NAMALWA (cell line): ENCODE measurements around the gene SLC5A6.

Experiments used
- DNase-seq: peaks from one replicate; pipeline ENCODE4 v3.0.0-alpha.2; 2015; ENCODE audit warnings: low spot score

Gene SLC5A6

GRCh38 chr2:27171351-27171848 is 40.7 kb downstream of the SLC5A6 start:
- DNase-seq: no peak

- DNase-seq: peak; percentile 21
Observed at GRCh38 chr2:27170581-27171337, 41.3 kb downstream of the SLC5A6 start.

DNA sequence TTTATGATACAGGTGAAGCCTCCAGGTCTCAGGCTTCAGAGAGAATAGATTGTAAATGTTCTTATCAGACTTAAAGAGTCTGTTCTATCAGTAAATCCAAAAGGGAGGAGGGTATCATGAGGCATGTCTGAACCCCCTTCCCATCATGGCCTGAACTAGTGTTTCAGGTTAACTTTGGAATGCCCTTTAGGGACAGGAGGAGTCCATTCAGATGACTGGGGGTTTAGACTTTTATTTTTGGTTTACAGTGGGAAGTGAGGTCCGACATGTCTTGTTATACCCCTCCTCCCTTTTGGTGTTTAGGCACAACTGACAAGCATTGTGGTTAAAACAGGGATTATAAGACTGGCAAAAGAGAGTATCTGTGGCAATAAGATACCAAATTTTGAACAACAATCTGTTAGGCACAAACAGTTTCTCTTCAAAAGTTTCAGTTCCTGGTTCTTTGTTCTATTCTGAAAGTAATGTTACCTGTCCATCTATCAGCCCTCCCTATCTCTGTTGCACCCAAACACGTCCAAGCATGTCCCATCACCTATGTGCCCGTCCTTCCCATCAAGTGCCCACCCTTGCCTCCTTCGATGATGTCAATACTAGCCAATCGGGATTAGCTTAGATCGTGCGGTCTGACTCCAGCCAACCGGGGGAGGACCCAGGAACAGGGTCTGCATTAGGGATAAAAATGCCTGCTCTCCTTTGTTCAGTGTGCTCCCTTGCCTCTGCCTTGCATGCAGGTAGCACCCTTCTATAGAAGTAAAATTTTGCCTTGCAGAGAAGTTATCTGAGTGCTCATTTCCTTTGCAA is 46.9 kb downstream of the SLC5A6 start:
- DNase-seq: no peak

DNA sequence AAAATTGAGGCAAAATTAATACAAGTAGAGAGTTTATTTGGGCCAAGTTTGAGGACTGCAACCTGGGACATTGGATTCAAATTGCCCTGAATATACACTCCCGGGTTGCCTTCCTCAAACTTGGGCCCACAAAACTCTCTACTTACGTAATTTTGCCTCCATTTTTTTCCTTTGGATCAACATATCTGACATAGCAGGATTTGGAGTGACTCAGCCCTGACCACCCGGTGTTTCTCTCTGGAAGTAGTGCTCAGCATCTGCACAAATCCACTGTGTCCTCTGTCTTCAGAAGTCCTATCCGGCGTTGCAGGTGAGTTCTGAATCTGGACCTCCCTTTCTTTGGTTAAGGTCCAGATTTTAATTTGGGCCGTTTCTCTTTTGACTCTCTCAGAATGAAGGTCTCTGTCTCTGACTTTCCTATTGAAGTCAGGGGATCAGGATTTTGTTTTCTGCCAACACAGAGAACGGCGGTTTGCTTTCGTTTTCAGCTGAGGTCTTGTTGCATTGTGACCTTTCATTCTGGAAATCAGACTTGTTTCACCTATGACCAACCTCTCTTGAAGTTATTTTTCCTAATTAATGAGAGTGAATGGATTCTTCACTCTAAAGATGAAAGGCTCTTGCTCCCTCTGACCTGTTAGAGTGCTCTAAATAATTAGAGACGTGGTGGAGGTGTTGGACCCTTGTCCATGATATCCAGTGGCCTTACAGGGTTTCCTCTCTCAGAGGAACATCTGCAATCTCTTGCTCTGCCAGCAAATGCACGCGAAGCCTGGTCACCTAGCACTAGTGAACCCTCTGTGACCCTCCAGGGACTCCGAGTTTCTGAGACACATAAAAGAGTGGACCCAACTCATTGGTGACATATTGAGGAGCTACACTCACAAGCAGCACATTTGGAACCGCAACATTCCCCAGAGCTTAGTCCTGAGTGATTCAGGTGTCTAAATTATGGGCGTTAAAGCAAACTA is 49.6 kb downstream of the SLC5A6 start:
- DNase-seq: no peak

DNA sequence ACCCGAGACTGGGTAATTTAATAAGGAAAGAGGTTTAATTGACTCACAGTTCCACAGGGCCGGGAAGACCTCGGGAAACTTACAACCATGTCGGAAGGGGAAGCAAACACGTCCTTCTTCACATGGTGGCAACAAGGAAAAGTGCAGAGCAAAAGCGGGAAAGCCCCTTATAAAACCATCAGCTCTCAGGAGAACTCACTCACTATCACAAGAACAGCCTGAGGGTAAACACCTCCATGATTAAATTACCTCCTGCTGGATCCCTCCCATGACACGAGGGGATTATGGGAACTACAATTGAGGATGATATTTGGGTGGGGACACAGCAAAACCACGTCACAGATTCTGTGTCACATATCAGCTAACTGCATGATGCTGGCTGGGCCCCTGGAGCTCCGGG is 51.9 kb downstream of the SLC5A6 start:
- DNase-seq: no peak

DNA sequence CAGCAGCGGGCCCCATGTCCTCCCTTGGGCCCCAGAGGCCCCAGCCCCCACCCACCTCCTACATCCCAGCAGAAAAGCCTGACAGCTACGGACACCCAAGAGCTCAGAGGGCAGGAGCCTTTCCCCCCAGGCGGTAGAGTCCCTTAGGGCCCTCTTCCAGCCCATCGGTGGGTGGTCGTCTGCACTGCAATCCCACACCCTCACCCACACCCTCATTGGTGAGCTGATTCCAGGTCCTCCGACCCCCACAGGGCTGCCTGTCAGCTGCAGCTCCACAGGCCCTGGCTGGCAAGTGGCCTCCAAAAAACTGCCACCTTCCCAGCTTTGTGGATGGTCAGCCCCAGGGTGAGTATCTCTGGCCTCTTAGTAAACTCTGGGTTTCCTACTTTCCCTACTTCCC is 52.8 kb downstream of the SLC5A6 start:
- no peak for DNase-seq

GRCh38 chr2:27158468-27158867 is 53.6 kb downstream of the SLC5A6 start:
- DNase-seq: no peak

GRCh38 chr2:27155069-27155520 is 57.0 kb downstream of the SLC5A6 start:
- no peak for DNase-seq

DNA sequence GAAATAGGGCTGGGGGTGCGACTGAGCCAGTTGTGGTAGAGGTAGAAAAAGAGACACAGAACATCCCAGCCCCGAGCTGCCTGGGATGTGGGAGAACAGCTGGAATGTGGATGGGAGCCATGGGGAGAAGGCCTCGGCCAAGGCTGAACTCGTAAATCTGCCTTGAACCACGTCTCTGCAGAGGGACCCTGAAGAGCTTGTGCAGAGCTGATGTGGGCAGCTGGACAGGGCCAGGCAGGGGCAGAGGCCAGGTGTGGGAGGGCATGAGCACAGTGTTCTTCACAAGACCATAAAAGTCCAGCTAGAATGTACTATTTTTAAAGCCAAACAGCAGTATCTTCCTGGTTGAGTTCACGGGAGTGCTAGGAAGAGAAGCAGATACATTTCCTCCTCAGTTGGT is 57.6 kb downstream of the SLC5A6 start:
- no peak for DNase-seq

DNA sequence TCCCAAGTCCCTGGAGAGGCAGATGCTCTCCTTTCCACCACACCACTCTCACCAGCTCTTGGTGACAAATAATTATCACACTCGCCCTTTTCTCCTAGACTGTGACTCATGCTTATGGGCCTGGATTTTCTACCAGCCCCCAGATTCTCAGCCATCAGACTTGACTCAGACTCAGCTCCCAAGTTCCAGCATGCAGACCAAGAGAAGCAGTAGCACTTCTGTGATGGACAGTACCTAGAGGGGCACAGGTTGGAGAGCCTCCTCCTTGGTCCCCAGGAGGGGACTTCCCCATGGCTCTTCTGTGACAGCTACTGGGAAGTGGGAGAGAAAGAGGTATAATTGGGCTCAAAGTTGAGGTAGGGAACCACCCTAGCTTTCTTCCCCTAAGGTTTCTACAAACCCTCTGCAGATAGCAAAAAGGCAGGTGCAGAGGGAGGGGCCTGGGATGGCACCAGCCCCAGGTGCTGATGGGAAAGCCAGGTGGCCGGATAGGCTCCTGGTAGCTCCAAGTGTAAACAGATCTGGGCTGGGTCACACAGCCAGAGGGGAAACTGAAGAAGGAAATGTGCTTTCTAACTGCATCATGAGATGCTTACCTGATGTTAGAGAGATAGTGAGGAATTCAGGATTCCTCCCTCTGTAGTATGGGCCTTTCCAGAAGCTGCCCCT is 59.1 kb downstream of the SLC5A6 start:
- no peak for DNase-seq

- DNase-seq: no peak
Observed at GRCh38 chr2:27152102-27152795, 59.8 kb downstream of the SLC5A6 start.

DNA sequence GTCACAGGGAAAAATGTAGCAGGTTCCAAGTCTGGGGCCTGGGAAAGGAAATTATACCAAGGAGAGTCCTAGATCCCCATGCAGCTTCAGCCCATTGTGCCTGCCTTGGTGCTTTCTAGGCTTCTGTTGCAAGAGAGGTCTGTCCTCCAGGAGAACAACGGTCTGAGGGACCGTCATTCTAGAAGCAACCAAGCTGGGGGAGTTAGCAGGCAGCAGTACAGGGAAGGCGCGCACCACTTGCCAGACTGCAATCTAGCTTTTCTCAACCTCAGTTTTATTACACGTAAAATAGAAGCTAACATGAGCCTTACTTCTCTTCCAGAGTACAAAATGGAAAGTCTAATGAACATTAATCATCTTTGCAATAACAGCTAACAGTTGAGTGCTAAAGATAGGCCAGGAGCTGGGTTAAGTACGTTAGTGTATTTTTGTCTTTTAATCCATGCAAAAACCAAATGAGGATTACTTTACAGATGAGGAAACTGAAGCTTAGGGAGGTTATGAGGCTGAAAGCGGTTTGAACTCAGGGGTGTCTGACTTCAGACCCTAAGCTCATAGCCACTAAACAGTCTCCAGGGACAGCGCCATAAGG is 61.3 kb downstream of the SLC5A6 start:
- DNase-seq: no peak
